Activated B cell treated with CpG ODN at 0.5 μM for 24 hours (primary cell): Measurements from ENCODE around the gene NLRP12. TPM values are rescaled to one million over a fixed set of nuclear protein-coding genes. Genes with fewer than 3 reads are reported as not detected.
"Not testable (repeated sequence)": the region's sequence is repeated elsewhere in the genome, so short reads cannot be mapped to it uniquely, and the experiment has no call there.

Experiments used
- ATAC-seq: fragments of 200-7000 bp; cut with Tn5 transposase; one replicate; pipeline ENCODE4 v1.10.0; 2021; ENCODE audit warnings: low read depth, mild to moderate bottlenecking, moderate library complexity
- CTCF ChIA-PET: fragments of 350-600 bp; sonication (Branson Sonifier 250); formaldehyde crosslinking; loops from one replicate; lab custom pipeline; 2021; ENCODE audit warnings: antibody characterized with exemption; lab: Charles Lee
- POLR2A ChIA-PET: fragments of 350-600 bp; sonication (Branson Sonifier 250); formaldehyde crosslinking; loops from one replicate; lab custom pipeline; 2021; ENCODE audit warnings: antibody characterized with exemption; lab: Charles Lee
- DNase-seq: peaks from one replicate; pipeline ENCODE4 v3.0.0; 2022
- H3K27ac Mint-ChIP-seq: one replicate; pipeline ENCODE4 v1.8.0; 2020; ENCODE audit warnings: mixed read lengths
- H3K27me3 Mint-ChIP-seq: one replicate; pipeline ENCODE4 v1.8.0; 2021; ENCODE audit warnings: mixed read lengths
- H3K36me3 Mint-ChIP-seq: one replicate; pipeline ENCODE4 v1.8.0; 2021; ENCODE audit warnings: low read depth, mixed read lengths
- H3K4me1 Mint-ChIP-seq: one replicate; pipeline ENCODE4 v1.8.0; 2021; ENCODE audit warnings: mixed read lengths
- H3K4me3 Mint-ChIP-seq: one replicate; pipeline ENCODE4 v1.8.0; 2020; ENCODE audit warnings: mild to moderate bottlenecking, mixed read lengths
- H3K9me3 Mint-ChIP-seq: one replicate; pipeline ENCODE4 v1.8.0; 2020; ENCODE audit warnings: mixed read lengths
- CTCF ChIP-seq: fragments of 200-600 bp; IDR thresholded peaks from one replicate; pipeline ENCODE4 v1.8.0; 2022; ENCODE audit warnings: antibody characterized with exemption, mild to moderate bottlenecking
- intact Hi-C: fragments of 100-400 bp; cut with micrococcal nuclease; formaldehyde crosslinking; loops from one replicate; pipeline ENCODE4 v1.15.1; 2024
- total RNA-seq: library from RNA; stranded (reverse); gene quantifications from 2 replicates; pipeline ENCODE4 v1.2.3, GENCODE V29; 2022

The NLRP12 gene
- total RNA-seq, 1 donor from 2014 or later = not detected

GRCh38 chr19:53789708-53790678 is 34.1 kb downstream of the NLRP12 start:
- no peak for ATAC-seq
- ChIA-PET POLR2A (no interaction called here), CTCF (interaction anchor here (1.0 kb wide), 1 partner anchor 234 kb away, joined by 3 read pairs; no protein-coding TSS in a partner anchor)
- no peak overlapping the region for H3K4me3 Mint-ChIP-seq
- no peak for DNase-seq
- H3K27me3 Mint-ChIP-seq = peaks cover 1% of the 10 kb centered on the region
- H3K4me1 Mint-ChIP-seq = no peaks in the 10 kb centered on the region
- H3K27ac Mint-ChIP-seq = no peak overlapping the region
- intact Hi-C loops = no loop called here
- H3K9me3 Mint-ChIP-seq = peaks cover 3% of the 10 kb centered on the region
- no peaks in the 10 kb centered on the region for H3K36me3 Mint-ChIP-seq
- no peak for TF ChIP-seq CTCF

- ATAC-seq (no peak), DNase-seq (no peak)
- intact Hi-C loops = no loop called here
- Mint-ChIP-seq H3K36me3 (no peaks in the 10 kb centered on the region), H3K27me3 (no peaks in the 10 kb centered on the region), H3K4me3 (no peak overlapping the region), H3K9me3 (peaks cover 3% of the 10 kb centered on the region), H3K4me1 (no peaks in the 10 kb centered on the region), H3K27ac (no peak overlapping the region)
- TF ChIP-seq CTCF = no peak
- CTCF ChIA-PET = no interaction called here
- POLR2A ChIA-PET = interaction anchor here (0.7 kb wide), 1 partner anchor 287 kb away, joined by 4 read pairs; no protein-coding TSS in a partner anchor
Observed at GRCh38 chr19:53787266-53787665, 36.8 kb downstream of the NLRP12 start.

GRCh38 chr19:53786744-53787143 is 37.4 kb downstream of the NLRP12 start:
- H3K36me3 Mint-ChIP-seq = no peaks in the 10 kb centered on the region
- no peak overlapping the region for H3K27ac Mint-ChIP-seq
- no peaks in the 10 kb centered on the region for H3K4me1 Mint-ChIP-seq
- CTCF ChIA-PET = no interaction called here
- DNase-seq (no peak), ATAC-seq (no peak)
- intact Hi-C loops = no loop called here
- POLR2A ChIA-PET = interaction anchor here (0.7 kb wide), 1 partner anchor 287 kb away, joined by 4 read pairs; no protein-coding TSS in a partner anchor
- H3K9me3 Mint-ChIP-seq = peaks cover 3% of the 10 kb centered on the region
- H3K27me3 Mint-ChIP-seq = no peaks in the 10 kb centered on the region
- no peak for TF ChIP-seq CTCF
- no peak overlapping the region for H3K4me3 Mint-ChIP-seq

- no peak for ATAC-seq
- no peak for DNase-seq
- CTCF ChIA-PET = no interaction called here
- no peak overlapping the region for H3K27ac Mint-ChIP-seq
- peaks cover 3% of the 10 kb centered on the region for H3K9me3 Mint-ChIP-seq
- no peaks in the 10 kb centered on the region for H3K27me3 Mint-ChIP-seq
- intact Hi-C loops = no loop called here
- no peaks in the 10 kb centered on the region for H3K36me3 Mint-ChIP-seq
- no peak for TF ChIP-seq CTCF
- H3K4me3 Mint-ChIP-seq = no peak overlapping the region
- POLR2A ChIA-PET = no interaction called here
- H3K4me1 Mint-ChIP-seq = no peaks in the 10 kb centered on the region
Observed at GRCh38 chr19:53785196-53785889, 38.8 kb downstream of the NLRP12 start.

- ATAC-seq = no peak
- ChIA-PET POLR2A (no interaction called here), CTCF (no interaction called here)
- Mint-ChIP-seq H3K4me1 (no peaks in the 10 kb centered on the region), H3K27me3 (no peaks in the 10 kb centered on the region), H3K36me3 (no peaks in the 10 kb centered on the region), H3K9me3 (peaks cover 3% of the 10 kb centered on the region), H3K27ac (no peak overlapping the region), H3K4me3 (no peak overlapping the region)
- no peak for DNase-seq
- intact Hi-C loops = no loop called here
- no peak for TF ChIP-seq CTCF
Observed at GRCh38 chr19:53782698-53783097, 41.4 kb downstream of the NLRP12 start.

GRCh38 chr19:53781332-53781731 is 42.8 kb downstream of the NLRP12 start:
- H3K4me1 Mint-ChIP-seq, H3K27ac Mint-ChIP-seq, POLR2A ChIA-PET, H3K36me3 Mint-ChIP-seq, H3K27me3 Mint-ChIP-seq, CTCF ChIA-PET, intact Hi-C loops, DNase-seq, ATAC-seq, H3K4me3 Mint-ChIP-seq, H3K9me3 Mint-ChIP-seq: not testable (repeated sequence)
